ENCODE data around the gene PLXNA2. TPM values are rescaled to one million over a fixed set of nuclear protein-coding genes. Genes with fewer than 3 reads are reported as not detected.

The PLXNA2 gene
- total RNA-seq, 1 experiment from 2014 or later = 0.89 TPM

GRCh38 chr1:208071435-208072031, 172.7 kb downstream of the PLXNA2 start:
- BruUV-seq (replicated peaks) = no TSS peak
- no peaks in the 10 kb centered on the region for H3K9me3 ChIP-seq (ENCODE audit: control insufficient read depth in 1 of 2, insufficient read depth in 1 of 2, low read depth in 1 of 2, low read length in 2 of 2)
- no peak overlapping the region for H3K9ac ChIP-seq (ENCODE audit: low read length)
- intact Hi-C loops (cut with micrococcal nuclease) = no loop called here
- no peak for TF ChIP-seq EZH2phosphoT487 (IDR thresholded peaks at IDR 0.05; ENCODE audit: borderline replicate concordance)
- H3K27me3 ChIP-seq (ENCODE audit: insufficient read depth, low read length) = peaks cover 11% of the 10 kb centered on the region; the same call in 1 of the 2 replicates
- DNase-seq (ENCODE audit: low read depth, low spot score) = no peak
- no peaks in the 10 kb centered on the region for H3K36me3 ChIP-seq (ENCODE audit: control insufficient read depth in 1 of 2, insufficient read depth in 2 of 2, low read length in 2 of 2)
- RAD21 ChIA-PET (ENCODE audit: low non-redundant PET in 1 of 2, low total read pairs in 2 of 2, uncharacterized antibody in 2 of 2, unreplicated experiment in 2 of 2) = interaction anchor here in 1 of 2 experiments (0.6 kb wide), 1 partner anchor 49 kb away, joined by 3 read pairs; no protein-coding TSS in a partner anchor
- no peak for ATAC-seq
- no peak overlapping the region for H3K4me2 ChIP-seq (ENCODE audit: low read length)
- no peak overlapping the region for H3K27ac ChIP-seq (ENCODE audit: low read depth, low read length)
- CTCF ChIA-PET = no interaction called here
- H3K4me3 ChIP-seq (replicated peaks in 1 of 2; ENCODE audit: low read depth in 1 of 2, low read length in 2 of 2) = no peak overlapping the region
- no peaks in the 10 kb centered on the region for H4K20me1 ChIP-seq (ENCODE audit: insufficient read depth)
- no peaks in the 10 kb centered on the region for H3K4me1 ChIP-seq (ENCODE audit: control insufficient read depth in 1 of 2, insufficient read depth in 2 of 2, low read length in 2 of 2)
- POLR2A ChIA-PET = no interaction called here
- no peaks in the 10 kb centered on the region for H3K9me2 ChIP-seq (ENCODE audit: insufficient read depth)
- H2AFZ ChIP-seq (ENCODE audit: low read depth, low read length, poor library complexity, severe bottlenecking) = no peak overlapping the region
- no peaks in the 10 kb centered on the region for H3K79me2 ChIP-seq (ENCODE audit: insufficient read depth, low read length)

- ChIA-PET CTCF (interaction anchor here (1.1 kb wide), 1 partner anchor 25 kb away, joined by 3 read pairs; no protein-coding TSS in a partner anchor), POLR2A (no interaction called here), RAD21 (ENCODE audit: low non-redundant PET in 1 of 2, low total read pairs in 2 of 2, uncharacterized antibody in 2 of 2, unreplicated experiment in 2 of 2) (no interaction called here)
- no peaks in the 10 kb centered on the region for H4K20me1 ChIP-seq (ENCODE audit: insufficient read depth)
- no peak overlapping the region for H3K4me2 ChIP-seq (ENCODE audit: low read length)
- peaks cover 9% of the 10 kb centered on the region; the same call in 1 of the 2 replicates for H3K27me3 ChIP-seq (ENCODE audit: insufficient read depth, low read length)
- no peak overlapping the region for H2AFZ ChIP-seq (ENCODE audit: low read depth, low read length, poor library complexity, severe bottlenecking)
- BruUV-seq (replicated peaks) = no TSS peak
- intact Hi-C loops (cut with micrococcal nuclease) = no loop called here
- H3K36me3 ChIP-seq (ENCODE audit: control insufficient read depth in 1 of 2, insufficient read depth in 2 of 2, low read length in 2 of 2) = no peaks in the 10 kb centered on the region
- ATAC-seq (no peak), DNase-seq (ENCODE audit: low read depth, low spot score) (no peak)
- H3K79me2 ChIP-seq (ENCODE audit: insufficient read depth, low read length) = no peaks in the 10 kb centered on the region
- no peaks in the 10 kb centered on the region for H3K9me3 ChIP-seq (ENCODE audit: control insufficient read depth in 1 of 2, insufficient read depth in 1 of 2, low read depth in 1 of 2, low read length in 2 of 2)
- no peak overlapping the region for H3K4me3 ChIP-seq (replicated peaks in 1 of 2; ENCODE audit: low read depth in 1 of 2, low read length in 2 of 2)
- no peak overlapping the region for H3K27ac ChIP-seq (ENCODE audit: low read depth, low read length)
- no peaks in the 10 kb centered on the region for H3K4me1 ChIP-seq (ENCODE audit: control insufficient read depth in 1 of 2, insufficient read depth in 2 of 2, low read length in 2 of 2)
- no peaks in the 10 kb centered on the region for H3K9me2 ChIP-seq (ENCODE audit: insufficient read depth)
- H3K9ac ChIP-seq (ENCODE audit: low read length) = no peak overlapping the region
- TF ChIP-seq JUND (IDR thresholded peaks at IDR 0.05) = no peak
- TF ChIP-seq ZNF274 (IDR thresholded peaks at IDR 0.05; ENCODE audit: low read depth, low read length) = no peak
- no peak for TF ChIP-seq POLR2AphosphoS5 (IDR thresholded peaks at IDR 0.05; ENCODE audit: low read depth, low read length)
- no peak for TF ChIP-seq POLR2A (IDR thresholded peaks at IDR 0.05; ENCODE audit: borderline replicate concordance, extremely low read depth, insufficient read depth, insufficient read length)
- no peak for TF ChIP-seq ZBTB33 (IDR thresholded peaks at IDR 0.05; ENCODE audit: extremely low read depth, insufficient replicate concordance, low read length)
- TF ChIP-seq MAX (IDR thresholded peaks at IDR 0.05) = no peak
- TF ChIP-seq SIN3A (IDR thresholded peaks at IDR 0.05; ENCODE audit: low read depth) = no peak
- TF ChIP-seq CEBPB (IDR thresholded peaks at IDR 0.05; ENCODE audit: low read depth) = no peak
- no peak for TF ChIP-seq SP1 (IDR thresholded peaks at IDR 0.05; ENCODE audit: low read depth)
- TF ChIP-seq EZH2 (IDR thresholded peaks at IDR 0.05) = no peak
- TF ChIP-seq REST (IDR thresholded peaks at IDR 0.05; ENCODE audit: low read depth) = no peak
- no peak for TF ChIP-seq YY1 (IDR thresholded peaks at IDR 0.05; ENCODE audit: extremely low read depth, insufficient replicate concordance, low read depth, low read length)
These were observed 174.3 kb downstream of the PLXNA2 start for GRCh38 chr1:208069908-208070307.

All from HCT116 (cell line).